DMS79 treated with DMSO at 0.1 percent for 48 hours (cell line): ENCODE measurements around the gene RAB33B.
A peak's percentile ranks its signal among the peaks of the same experiment; 100 is the strongest.
"Not testable (repeated sequence)": the region's sequence is repeated elsewhere in the genome, so short reads cannot be mapped to it uniquely, and the experiment has no call there.

Experiments used
- DNase-seq: peaks from one replicate; lab custom pipeline; 2025; lab: John Stamatoyannopoulos, UW

The RAB33B gene

DNA sequence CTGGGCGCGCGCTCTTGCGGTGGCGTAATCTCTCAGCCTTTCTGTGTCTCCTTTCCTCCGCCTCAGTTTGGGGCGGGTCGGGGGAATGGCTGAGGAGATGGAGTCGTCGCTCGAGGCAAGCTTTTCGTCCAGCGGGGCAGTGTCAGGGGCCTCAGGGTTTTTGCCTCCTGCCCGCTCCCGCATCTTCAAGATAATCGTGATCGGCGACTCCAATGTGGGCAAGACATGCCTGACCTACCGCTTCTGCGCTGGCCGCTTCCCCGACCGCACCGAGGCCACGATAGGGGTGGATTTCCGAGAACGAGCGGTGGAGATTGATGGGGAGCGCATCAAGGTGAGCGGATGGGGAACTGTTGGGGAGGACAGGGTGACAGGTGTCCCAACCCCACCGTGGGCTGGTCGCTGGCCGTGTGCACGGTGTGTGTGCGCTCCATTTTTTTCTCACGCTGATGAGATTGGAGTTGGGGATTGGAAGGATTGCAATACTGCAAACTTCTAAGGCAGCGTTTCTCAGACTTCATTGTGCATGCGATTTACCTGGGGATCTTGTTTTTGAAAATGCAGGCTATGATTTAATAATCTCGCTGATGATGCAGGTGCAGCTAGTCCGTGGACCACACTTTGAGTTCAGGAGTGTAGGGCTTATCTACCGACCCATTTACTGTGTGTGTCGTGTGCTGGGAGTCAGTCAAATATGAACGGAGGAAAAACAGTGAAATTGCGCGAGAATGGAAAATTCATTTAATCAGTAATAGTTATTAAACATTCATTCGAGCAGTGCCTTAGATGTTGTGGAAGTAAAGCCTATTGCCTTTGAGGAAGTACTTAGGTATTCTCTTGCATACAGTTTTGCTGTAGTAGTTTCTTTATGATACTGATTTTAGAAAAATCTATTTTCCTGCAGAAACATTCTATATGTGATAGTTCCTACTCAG is at the start of gene RAB33B:
RAB33B (plus strand) TSS at position 11 of the 935 bp plus-strand sequence; CDS start at position 86, 75 bp downstream.
- peak; percentile 31 for DNase-seq

DNA sequence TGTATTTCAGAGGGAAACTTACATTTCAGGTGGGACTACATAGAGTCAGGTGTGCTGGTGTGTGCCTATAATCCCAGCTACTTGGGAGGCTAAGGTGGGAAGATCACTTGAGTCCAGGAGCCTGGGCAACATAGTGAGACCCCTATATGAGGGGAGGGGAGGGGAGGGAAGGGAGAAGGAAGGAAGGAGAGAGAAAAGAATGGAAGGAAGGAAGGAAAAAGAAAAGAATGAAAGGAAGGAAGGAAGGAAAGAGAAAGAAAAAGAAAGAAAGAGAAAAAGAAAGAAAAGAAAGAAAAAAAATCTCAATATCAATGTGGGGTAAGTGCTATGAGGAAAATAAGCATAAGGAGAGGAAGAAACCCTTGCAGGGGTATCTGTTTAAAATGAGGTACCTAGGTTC is 43.6 kb upstream of the RAB33B start:
- DNase-seq = no peak

- not testable (repeated sequence) for DNase-seq
Measured at GRCh38 chr4:139414671-139415210, 39.2 kb upstream of the RAB33B start.

GRCh38 chr4:139416073-139416673 is 37.7 kb upstream of the RAB33B start:
- no peak for DNase-seq

- no peak for DNase-seq
Measured at GRCh38 chr4:139419388-139419914, 34.5 kb upstream of the RAB33B start.

DNA sequence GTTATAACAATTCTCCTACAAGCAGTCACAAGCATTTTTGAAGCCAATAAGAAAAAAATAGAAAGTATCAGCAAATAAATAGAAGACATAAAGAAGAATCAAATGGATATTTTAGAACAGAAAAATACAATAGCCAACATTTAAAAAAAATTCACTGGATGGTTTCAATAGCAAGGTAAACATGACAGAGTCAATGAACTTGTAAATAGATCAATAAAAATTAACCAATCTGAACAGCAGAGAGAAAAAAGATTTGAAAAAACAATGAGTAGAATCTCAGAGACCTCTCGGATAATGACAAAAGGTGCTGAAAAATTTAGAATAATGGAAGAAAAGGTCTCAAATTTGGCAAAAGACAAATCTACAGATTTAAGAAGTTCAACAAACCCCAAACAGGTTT is 33.3 kb upstream of the RAB33B start:
- DNase-seq = no peak

- no peak for DNase-seq
Measured at GRCh38 chr4:139436122-139436521, 17.8 kb upstream of the RAB33B start.

DNA sequence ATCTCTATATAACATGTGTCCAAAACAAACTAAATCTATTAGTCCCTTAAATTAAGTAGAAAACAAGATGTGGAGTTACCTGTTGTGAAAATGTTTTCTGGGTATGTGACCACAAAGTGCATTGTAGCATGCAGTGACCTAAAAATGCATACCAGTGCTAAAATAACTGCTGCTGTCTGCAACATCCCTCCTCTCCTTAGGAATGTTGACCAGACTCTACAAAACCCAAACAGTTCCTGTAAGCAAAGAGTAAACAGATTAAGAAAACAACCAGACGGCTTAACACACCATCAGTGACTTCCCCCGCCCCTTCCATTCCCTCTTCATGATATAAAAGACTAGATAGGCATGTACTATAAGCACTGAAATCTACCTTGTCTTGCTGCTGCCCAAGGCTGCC is 15.8 kb upstream of the RAB33B start:
- DNase-seq = no peak

GRCh38 chr4:139441029-139441428 is 12.9 kb upstream of the RAB33B start:
- DNase-seq = no peak

DNA sequence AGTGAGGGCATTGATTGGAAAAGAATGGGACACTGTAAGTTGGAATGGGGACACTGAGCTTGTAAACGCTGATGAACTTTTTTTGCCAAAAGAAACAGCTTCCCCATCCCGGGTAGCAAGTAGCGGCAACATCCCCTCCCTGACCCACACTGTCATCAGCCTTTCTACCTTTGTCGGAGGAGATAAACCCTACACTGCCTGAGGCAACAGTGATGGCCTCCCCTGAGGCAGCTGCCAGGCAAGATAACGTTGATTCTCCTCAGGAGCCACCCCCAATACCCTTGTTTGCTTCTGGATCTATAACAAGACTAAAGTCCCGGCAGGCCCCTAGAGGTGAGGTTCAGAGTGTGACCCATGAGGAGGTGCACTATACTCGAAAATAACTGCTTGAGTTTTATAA is 10.3 kb upstream of the RAB33B start:
- DNase-seq = no peak

- DNase-seq = not testable (repeated sequence)
Measured at GRCh38 chr4:139444881-139445280, 9.0 kb upstream of the RAB33B start.

GRCh38 chr4:139447078-139447477 is 6.8 kb upstream of the RAB33B start:
- DNase-seq = not testable (repeated sequence)

DNA sequence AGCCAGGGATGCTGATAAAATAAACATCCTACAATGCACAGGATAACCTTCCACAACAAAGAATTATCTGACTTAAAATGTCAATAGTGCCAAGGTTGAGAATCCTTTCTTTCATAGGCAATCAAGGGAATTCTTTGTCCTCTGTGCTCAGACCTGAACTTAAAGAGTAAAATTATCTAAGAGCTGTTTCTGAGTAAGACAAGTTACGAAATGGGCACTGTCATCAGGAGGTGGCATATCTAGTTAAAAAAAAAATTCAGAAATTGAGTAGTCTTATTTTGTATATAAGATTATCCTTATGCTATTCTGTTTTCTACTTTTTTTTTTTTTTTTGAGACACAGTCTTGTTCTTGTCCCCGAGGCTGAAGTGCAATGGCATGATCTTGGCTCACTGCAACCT is 3.3 kb upstream of the RAB33B start:
- DNase-seq = no peak

- no peak for DNase-seq
Measured at GRCh38 chr4:139451997-139452396, 1.9 kb upstream of the RAB33B start.

GRCh38 chr4:139453041-139453370 is 915 bp upstream of the RAB33B start:
- peak; percentile 32 for DNase-seq

GRCh38 chr4:139453371-139454110 is 380 bp upstream of the RAB33B start:
- peak; percentile 87 for DNase-seq

GRCh38 chr4:139455126-139455538 is 1.2 kb downstream of the RAB33B start:
- no peak for DNase-seq

- no peak for DNase-seq
Measured at GRCh38 chr4:139457318-139457717, 3.4 kb downstream of the RAB33B start.

GRCh38 chr4:139458543-139458942 is 4.6 kb downstream of the RAB33B start:
- no peak for DNase-seq

DNA sequence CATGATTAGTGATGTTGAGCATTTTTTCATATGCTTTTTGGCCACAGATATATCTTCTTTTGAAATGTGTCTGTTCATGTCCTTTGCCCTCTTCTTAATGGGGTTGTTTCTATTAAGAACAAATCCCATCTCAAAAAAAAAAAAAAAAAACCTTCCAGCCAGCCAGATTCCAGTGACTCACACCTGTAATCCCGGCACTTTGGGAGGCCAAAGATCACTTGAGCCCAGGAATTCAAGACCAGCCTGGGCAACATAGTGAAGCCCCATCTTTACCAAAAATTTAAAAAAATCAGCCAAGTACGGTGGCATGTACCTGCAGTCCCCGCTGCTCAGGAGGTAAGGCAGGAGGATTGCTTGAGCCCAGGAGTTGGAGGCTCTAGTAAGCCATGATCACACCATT is 5.1 kb downstream of the RAB33B start:
- no peak for DNase-seq

DNA sequence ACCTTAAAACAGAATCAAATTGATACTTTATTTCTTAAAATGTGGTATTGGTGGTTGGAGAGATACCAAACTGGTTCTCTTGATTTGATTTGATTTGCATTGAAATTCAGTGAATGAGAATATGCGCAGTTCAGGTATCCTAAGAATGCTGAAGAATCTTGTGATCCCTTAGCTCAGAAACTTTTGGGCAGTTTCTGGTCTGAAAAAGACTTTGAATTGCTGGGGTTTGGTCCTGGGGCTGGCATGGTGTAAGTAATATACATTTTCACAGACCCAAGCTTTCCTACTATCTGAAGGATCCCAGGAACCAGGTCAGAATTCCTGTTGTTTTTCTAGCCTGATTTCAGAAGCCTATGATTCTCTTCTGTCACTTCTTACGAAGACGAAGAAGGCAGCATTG is 6.6 kb downstream of the RAB33B start:
- DNase-seq = no peak

DNA sequence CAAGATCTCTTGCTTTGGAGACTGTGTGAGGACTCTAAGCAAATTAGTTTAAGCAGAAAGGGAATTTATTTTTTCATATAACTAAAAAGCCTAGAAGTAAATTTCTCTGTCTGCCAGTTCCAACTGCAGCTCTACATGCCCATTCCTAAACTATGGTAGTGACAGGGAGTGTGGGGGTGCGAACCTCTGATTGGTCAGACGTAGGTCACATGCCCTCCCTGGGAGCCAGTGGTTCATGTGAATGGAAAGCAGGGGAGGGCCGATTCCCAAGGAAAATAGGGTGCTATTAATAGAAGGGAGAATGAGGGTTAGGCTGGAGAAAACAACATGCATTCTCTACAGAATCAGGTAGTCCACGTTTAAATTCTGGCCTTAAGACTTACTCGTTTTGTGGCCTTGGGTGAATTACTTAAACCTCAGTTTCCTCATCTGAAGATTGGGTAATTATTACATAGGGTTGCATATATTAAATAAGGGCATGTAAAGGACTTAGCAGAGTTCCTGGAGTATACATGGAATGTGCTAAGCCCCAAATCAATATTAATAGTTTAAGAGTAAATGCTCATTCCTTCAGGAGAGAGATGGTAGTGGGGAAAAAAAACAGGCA is 7.2 kb downstream of the RAB33B start:
- DNase-seq = no peak
